DMS114 treated with DMSO at 0.1 percent for 48 hours (cell line): ENCODE measurements around the gene KIRREL3.

Source experiments
- DNase-seq: peaks from one replicate; lab custom pipeline; 2025; ENCODE audit not compliant: unreplicated experiment; lab: John Stamatoyannopoulos, UW

Gene KIRREL3

GRCh38 chr11:126744699-126745098 is 255.9 kb downstream of the KIRREL3 start:
- DNase-seq = no peak

GRCh38 chr11:126743628-126744027 is 256.9 kb downstream of the KIRREL3 start:
- DNase-seq = no peak

- DNase-seq = no peak
Measured at GRCh38 chr11:126742582-126742981, 258.0 kb downstream of the KIRREL3 start.

- no peak for DNase-seq
Measured at GRCh38 chr11:126740846-126741245, 259.7 kb downstream of the KIRREL3 start.

- DNase-seq = no peak
Measured at GRCh38 chr11:126739499-126740145, 260.9 kb downstream of the KIRREL3 start.

GRCh38 chr11:126738295-126739031 is 262.1 kb downstream of the KIRREL3 start:
- no peak for DNase-seq

GRCh38 chr11:126736682-126737572 is 263.6 kb downstream of the KIRREL3 start:
- DNase-seq = no peak

- no peak for DNase-seq
Measured at GRCh38 chr11:126734752-126735151, 265.8 kb downstream of the KIRREL3 start.

- DNase-seq = no peak
Measured at GRCh38 chr11:126733685-126734084, 266.9 kb downstream of the KIRREL3 start.

GRCh38 chr11:126732981-126733380 is 267.6 kb downstream of the KIRREL3 start:
- no peak for DNase-seq

- DNase-seq = no peak
Measured at GRCh38 chr11:126731576-126732142, 268.9 kb downstream of the KIRREL3 start.

GRCh38 chr11:126727381-126727780 is 273.2 kb downstream of the KIRREL3 start:
- no peak for DNase-seq

- DNase-seq = no peak
Measured at GRCh38 chr11:126725521-126725920, 275.0 kb downstream of the KIRREL3 start.

GRCh38 chr11:126725043-126725442 is 275.5 kb downstream of the KIRREL3 start:
- no peak for DNase-seq

GRCh38 chr11:126723665-126724045 is 276.9 kb downstream of the KIRREL3 start:
- no peak for DNase-seq

- no peak for DNase-seq
Measured at GRCh38 chr11:126722956-126723664, 277.5 kb downstream of the KIRREL3 start.

GRCh38 chr11:126722006-126722736 is 278.4 kb downstream of the KIRREL3 start:
- DNase-seq = no peak

GRCh38 chr11:126720539-126721235 is 279.9 kb downstream of the KIRREL3 start:
- no peak for DNase-seq

GRCh38 chr11:126719740-126720139 is 280.8 kb downstream of the KIRREL3 start:
- no peak for DNase-seq
